ENCODE results near the gene DDN. TPM values are rescaled to one million over a fixed set of nuclear protein-coding genes. Genes with fewer than 3 reads are reported as not detected.

The DDN gene
- total and polyA plus RNA-seq, 9 of the 15 experiments (the other 6 are each of a cell fraction or from before 2014, with no cell fraction given), result 0.03 to 3.6 (median 1.6) TPM

DNA sequence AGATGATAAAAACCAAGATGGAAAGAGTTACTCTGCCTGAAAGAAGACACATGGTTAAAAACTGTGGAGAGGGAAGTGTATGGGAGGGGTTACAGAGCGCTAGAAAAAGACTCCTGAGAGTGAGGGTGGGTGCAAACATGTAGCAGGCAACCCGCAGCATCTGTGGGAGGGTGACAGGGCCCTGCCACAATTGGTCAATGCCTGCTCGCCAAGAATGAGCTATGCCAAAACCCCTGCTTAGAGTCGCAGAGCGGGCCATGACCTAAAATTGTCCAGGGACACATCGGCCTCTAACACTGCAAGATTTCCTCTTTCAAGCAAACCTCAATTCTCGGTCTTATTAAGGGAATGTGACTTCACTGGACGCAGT lies 18.7 kb upstream of the DDN start:
- ChIA-PET POLR2A (interaction anchor here (0.6 to 6.8 kb wide), 10 partner anchors 16 to 330 kb away, joined by 3 to 78 read pairs (median 4); partner anchors contain the start of genes DDN, TUBA1B and TUBA1C), CTCF (ENCODE audit: low intra/inter-chr PET ratio) (interaction anchor here (2.3 kb wide), 1 partner anchor 22 kb away, joined by 11 read pairs; no protein-coding TSS in a partner anchor)
- Histone ChIP-seq H3K4me3 (peak overlapping the region; percentile 69), H3K4me1 (replicated peaks in 1 of 2; ENCODE audit: control insufficient read depth in 2 of 2, insufficient read depth in 2 of 2, low read length in 2 of 2) (peaks cover 40 to 49% of the 10 kb centered on the region in 2 experiments), H3K27me3 (ENCODE audit: control insufficient read depth in 2 of 2, insufficient read depth in 2 of 2, low read length in 2 of 2) (no peaks in the 10 kb centered on the region), H2AFZ (ENCODE audit: low read depth, low read length) (peak overlapping the region; percentile 74), H3K27ac (ENCODE audit: extremely low read depth, low read depth, low read length) (peak overlapping the region; percentile 99), H3K9ac (ENCODE audit: insufficient read depth in 1 of 2, low read depth in 2 of 2, low read length in 2 of 2) (peak overlapping the region; percentile 93 to 99), H3K79me2 (ENCODE audit: control insufficient read depth, insufficient read depth, low read length) (peaks cover 30% of the 10 kb centered on the region), H3K4me2 (ENCODE audit: insufficient read depth, low read length) (peak overlapping the region; percentile 86), H3K9me1 (ENCODE audit: control insufficient read depth, insufficient read depth, low read length) (no peaks in the 10 kb centered on the region), H3K36me3 (ENCODE audit: control insufficient read depth, insufficient read depth, low read length) (peaks cover 41% of the 10 kb centered on the region), H3K9me3 (replicated peaks; ENCODE audit: control insufficient read depth, insufficient read depth, low read depth, low read length) (no peaks in the 10 kb centered on the region), H4K20me1 (replicated peaks; ENCODE audit: control insufficient read depth, insufficient read depth, low read length) (0 out of 2 replicates have a peak, but pooled peaks cover 3% of the 10 kb centered on the region)
- peak in 2 of 4 experiments; percentile 46 to 57 for DNase-seq (ENCODE audit: extremely low read depth in 1 of 4, low spot score in 3 of 4)
- FAIRE-seq, result peak; percentile 76
- BruUV-seq (replicated peaks), result no TSS peak
- intact Hi-C loops (cut with micrococcal nuclease) (loop anchor here (2.0 kb wide), 1 partner anchor 21 kb away; no protein-coding TSS in a partner anchor), in situ Hi-C loops (cut with MboI) (no loop called here)
- 3% methylated on average over 8 of the region's 8 CpGs for WGBS (ENCODE audit: insufficient coverage, low coverage, missing lambda C conversion rate)
- peak; percentile 13 for ATAC-seq
- TF ChIP-seq TEAD1 (CRISPR knock-in tag; IDR thresholded peaks at IDR 0.05), result 0 out of 4 replicates have a peak, but pooled peaks of 1 of the 2 experiments have one; percentile 25
- TF ChIP-seq JUNB (CRISPR knock-in tag; conservative IDR thresholded peaks at IDR 0.05), result no peak
- TF ChIP-seq CBX2 (IDR thresholded peaks at IDR 0.05; ENCODE audit: insufficient read depth, low read length, poor library complexity, severe bottlenecking), result no peak
- TF ChIP-seq YY1 (IDR thresholded peaks at IDR 0.05; ENCODE audit: borderline replicate concordance in 1 of 3, control insufficient read depth in 1 of 3, extremely low read depth in 1 of 3, insufficient read depth in 3 of 3, insufficient read length in 1 of 3, insufficient replicate concordance in 2 of 3, low read depth in 1 of 3, low read length in 2 of 3), result peak in 1 of 3 experiments; percentile 43
- TF ChIP-seq ZNF79 (CRISPR knock-in tag; IDR thresholded peaks at IDR 0.05; ENCODE audit: low read depth), result no peak
- no peak for TF ChIP-seq NCOA6 (IDR thresholded peaks at IDR 0.05)
- TF ChIP-seq MYNN (IDR thresholded peaks at IDR 0.05), result no peak
- TF ChIP-seq MYNN (CRISPR knock-in tag; IDR thresholded peaks at IDR 0.05), result no peak
- TF ChIP-seq CBFB (CRISPR knock-in tag; IDR thresholded peaks at IDR 0.05), result 0 out of 2 replicates have a peak, but pooled peaks have one; percentile 14
- 0 out of 2 replicates have a peak, but pooled peaks have one; percentile 1 for TF ChIP-seq NR4A1 (CRISPR knock-in tag; IDR thresholded peaks at IDR 0.05)
- TF ChIP-seq NR4A1 (tag; IDR thresholded peaks at IDR 0.05), result no peak
- no peak for TF ChIP-seq POLR2H (tag; IDR thresholded peaks at IDR 0.05; ENCODE audit: low read depth)
- TF ChIP-seq CHD1 (IDR thresholded peaks at IDR 0.05; ENCODE audit: low read length), result peak; percentile 38
- TF ChIP-seq FOXP1 (CRISPR knock-in tag; IDR thresholded peaks at IDR 0.05), result 0 out of 2 replicates have a peak, but pooled peaks have one; percentile 11
- no peak for TF ChIP-seq BRD4 (IDR thresholded peaks at IDR 0.05)
- no peak for TF ChIP-seq NFXL1 (CRISPR knock-in tag; IDR thresholded peaks at IDR 0.05)
- TF ChIP-seq TOE1 (IDR thresholded peaks at IDR 0.05; ENCODE audit: borderline replicate concordance), result no peak
- TF ChIP-seq TOE1 (CRISPR knock-in tag; IDR thresholded peaks at IDR 0.05; ENCODE audit: borderline replicate concordance, low read depth), result no peak
- TF ChIP-seq, protein P1, sequence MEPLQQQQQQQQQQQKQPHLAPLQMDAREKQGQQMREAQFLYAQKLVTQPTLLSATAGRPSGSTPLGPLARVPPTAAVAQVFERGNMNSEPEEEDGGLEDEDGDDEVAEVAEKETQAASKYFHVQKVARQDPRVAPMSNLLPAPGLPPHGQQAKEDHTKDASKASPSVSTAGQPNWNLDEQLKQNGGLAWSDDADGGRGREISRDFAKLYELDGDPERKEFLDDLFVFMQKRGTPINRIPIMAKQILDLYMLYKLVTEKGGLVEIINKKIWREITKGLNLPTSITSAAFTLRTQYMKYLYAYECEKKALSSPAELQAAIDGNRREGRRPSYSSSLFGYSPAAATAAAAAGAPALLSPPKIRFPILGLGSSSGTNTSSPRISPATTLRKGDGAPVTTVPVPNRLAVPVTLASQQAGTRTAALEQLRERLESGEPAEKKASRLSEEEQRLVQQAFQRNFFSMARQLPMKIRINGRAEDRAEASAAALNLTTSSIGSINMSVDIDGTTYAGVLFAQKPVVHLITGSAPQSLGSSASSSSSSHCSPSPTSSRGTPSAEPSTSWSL (CRISPR knock-in tag; IDR thresholded peaks at IDR 0.05; ENCODE audit: borderline replicate concordance), result no peak
- TF ChIP-seq ZNF551 (CRISPR knock-in tag; IDR thresholded peaks at IDR 0.05), result no peak
- TF ChIP-seq ZNF165 (CRISPR knock-in tag; IDR thresholded peaks at IDR 0.05; ENCODE audit: borderline replicate concordance), result 0 out of 2 replicates have a peak, but pooled peaks have one; percentile 10
- TF ChIP-seq ZKSCAN1 (IDR thresholded peaks at IDR 0.05; ENCODE audit: low read depth, low read length), result 0 out of 2 replicates have a peak, but pooled peaks have one; percentile 8

Measured in K562 (cell line).